HG03025 (cell line): ENCODE measurements around the gene UBL3.

Experiments used
- ATAC-seq: cut with Tn5 transposase; IDR thresholded peaks from one replicate; pipeline ENCODE4 v1.9.1; 2021; ENCODE audit warnings: mild to moderate bottlenecking, moderate library complexity; ENCODE audit not compliant: unreplicated experiment, low FRiP score

The UBL3 gene

GRCh38 chr13:29815336-29815735 lies 35.1 kb downstream of the UBL3 start:
- no peak for ATAC-seq

- ATAC-seq: no peak
Observed at GRCh38 chr13:29810898-29811297, 39.5 kb downstream of the UBL3 start.

DNA sequence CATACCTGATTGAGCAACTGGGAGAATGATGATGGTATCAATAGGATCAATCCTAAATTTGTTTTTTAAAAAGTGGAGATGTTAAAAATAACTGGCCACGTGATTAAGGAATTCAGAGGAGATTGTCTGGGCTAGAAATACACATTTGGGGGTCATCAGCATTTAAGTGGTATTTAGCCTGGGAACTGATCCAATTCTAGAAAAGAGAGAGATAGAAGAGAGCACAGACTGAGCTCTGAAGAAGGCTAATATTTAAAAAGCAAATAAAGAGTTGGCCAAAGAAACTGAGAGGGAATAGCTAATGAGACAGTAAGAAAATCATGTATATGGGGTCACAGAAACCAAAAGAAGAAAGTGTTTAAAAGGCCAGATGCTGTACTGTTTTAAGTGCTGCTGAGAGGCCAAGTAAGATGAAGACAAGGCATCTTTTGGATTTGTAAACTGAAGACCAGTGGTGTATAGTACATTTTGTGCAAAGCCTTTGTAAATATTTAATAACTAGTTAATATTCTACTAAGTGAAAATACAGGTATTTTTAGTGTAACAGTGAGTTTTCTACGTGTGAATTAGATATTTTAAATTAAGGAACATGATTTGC lies 40.2 kb downstream of the UBL3 start:
- no peak for ATAC-seq

- no peak for ATAC-seq
Observed at GRCh38 chr13:29808264-29808663, 42.2 kb downstream of the UBL3 start.

- no peak for ATAC-seq
Observed at GRCh38 chr13:29805994-29806979, 44.1 kb downstream of the UBL3 start.

- ATAC-seq: no peak
Observed at GRCh38 chr13:29803221-29803620, 47.2 kb downstream of the UBL3 start.

DNA sequence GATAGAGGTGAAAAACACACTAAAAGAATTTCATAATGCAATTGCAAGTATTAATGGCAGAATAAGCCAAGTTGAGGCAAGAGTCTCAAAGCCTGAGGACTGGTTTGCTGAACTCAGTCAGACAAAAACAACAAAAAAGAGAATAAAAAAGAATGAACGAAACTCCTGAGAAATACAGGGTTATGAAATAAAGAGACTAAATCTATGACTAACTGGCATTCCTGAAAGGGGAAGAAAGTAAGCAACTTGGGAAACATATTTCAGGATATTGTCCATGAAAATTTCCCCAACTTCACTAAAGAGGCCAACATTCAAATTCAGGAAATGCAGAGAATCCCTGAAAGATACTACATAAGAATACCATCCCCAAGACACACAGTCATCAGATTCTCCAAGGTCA lies 47.8 kb downstream of the UBL3 start:
- no peak for ATAC-seq

DNA sequence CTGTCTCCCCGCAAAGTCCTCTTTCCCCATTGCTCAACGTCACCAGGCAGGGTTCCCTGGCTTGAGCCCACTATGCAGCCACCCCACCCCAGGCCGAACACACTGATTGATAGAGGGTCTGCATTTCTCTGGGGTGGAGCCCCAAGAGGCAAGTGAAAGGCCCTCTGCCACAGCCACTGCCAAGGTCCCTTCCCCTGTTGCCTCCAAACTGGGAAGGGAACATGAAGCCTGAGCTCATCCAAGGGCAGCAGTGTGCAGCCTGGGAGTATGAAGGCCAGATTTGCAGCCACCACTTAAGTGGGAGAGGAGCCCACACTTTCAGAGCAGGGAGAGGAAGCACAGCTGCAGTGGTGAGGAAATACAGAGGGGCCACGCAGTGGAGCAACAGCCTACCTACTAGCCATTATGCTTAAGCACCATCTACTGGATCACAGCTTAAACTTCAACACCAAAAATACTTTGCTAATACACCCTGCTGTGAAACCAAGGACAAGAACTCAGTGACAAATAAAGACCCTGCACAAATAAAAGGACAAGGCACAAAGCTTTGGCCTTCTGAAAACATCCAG lies 48.6 kb downstream of the UBL3 start:
- ATAC-seq: no peak

DNA sequence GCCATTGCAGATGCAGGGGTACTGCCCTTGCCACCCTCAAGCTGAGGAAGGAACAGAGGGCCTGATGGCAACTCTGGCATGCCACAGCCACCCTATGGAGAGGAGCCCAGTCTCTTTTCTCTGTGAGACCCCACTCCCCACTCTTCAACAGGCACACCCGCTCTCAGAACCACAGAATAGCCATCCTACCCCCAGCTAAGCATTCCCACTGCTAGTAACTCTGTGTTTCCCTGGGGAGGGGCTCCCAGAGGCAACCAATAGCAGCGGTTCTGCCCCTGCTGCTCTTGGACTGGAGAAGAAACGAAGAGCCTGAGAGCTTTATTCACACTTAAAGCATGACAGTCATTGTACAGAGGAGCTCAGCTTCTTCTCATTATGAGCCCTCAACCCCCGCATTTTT lies 49.3 kb downstream of the UBL3 start:
- no peak for ATAC-seq

DNA sequence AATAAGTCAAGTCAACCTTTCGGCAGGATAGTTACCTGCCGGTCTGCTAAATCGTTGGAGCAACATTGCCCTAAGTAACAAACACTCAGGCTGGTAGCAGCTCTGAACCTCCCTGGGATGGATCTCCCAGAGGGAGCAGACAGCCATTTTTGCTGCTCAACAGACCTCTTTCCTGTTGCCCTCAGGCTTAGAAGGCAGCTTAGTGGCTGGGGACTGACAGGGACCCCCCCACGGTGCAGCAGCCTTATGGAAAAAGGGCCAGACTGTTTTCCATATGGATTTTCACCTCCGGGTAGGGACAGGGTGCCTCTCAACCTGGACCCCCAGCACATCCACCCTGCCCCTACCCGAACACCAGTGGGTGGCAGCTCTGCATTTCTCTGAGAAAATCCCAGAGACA lies 49.7 kb downstream of the UBL3 start:
- no peak for ATAC-seq

DNA sequence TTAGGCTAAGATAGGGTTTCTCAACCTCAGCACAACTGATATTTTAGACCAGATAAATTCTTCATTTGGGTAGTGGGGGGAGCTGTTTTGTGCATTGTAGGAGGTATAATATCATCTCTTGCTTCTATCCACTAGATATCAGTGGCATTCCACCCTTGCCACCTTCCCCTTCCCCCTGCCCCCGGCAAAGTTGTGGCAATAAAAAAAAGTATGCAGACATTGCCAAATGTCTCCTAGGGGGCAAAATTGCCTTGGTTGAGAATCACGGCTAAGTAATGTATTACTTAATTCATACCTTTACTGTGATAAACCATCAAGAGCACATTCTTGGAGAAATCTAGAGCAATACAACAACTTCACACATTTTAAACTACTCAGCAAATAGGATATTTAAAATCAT lies 51.4 kb downstream of the UBL3 start:
- ATAC-seq: no peak

DNA sequence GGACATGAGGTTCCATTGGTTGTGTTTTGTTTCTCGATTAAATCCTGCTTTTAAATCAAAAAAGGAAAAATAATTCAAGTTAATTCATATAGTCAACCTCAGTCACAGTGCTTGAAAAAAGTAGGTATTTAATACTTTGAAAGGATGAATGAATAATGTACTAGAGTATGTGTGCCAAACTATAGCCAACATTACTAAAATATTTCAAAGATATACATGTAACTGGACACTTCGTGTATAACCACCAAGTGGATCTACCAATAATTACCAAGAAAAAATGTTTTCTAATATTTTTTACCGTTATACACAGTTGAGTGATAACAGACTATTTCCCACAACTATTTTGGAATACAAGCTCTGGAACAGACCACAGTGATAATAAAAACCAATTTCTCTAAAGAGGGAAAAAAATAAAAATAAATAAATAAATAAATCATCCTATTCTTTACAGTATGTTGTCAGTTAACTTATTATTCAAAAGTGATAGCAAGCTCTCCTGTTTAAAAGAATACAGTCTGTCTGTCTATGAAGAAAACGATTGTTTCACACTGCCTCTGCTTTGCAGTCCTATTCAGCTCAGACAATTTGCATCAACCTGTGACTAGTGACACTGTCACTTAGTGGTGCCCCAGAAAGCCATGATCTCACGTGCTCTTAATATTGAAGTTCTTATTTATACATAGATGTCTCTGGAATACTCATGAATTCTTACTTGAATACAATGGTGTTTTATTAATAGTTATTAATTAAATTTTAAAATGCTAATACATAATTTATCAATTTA lies 58.2 kb downstream of the UBL3 start:
- no peak for ATAC-seq

DNA sequence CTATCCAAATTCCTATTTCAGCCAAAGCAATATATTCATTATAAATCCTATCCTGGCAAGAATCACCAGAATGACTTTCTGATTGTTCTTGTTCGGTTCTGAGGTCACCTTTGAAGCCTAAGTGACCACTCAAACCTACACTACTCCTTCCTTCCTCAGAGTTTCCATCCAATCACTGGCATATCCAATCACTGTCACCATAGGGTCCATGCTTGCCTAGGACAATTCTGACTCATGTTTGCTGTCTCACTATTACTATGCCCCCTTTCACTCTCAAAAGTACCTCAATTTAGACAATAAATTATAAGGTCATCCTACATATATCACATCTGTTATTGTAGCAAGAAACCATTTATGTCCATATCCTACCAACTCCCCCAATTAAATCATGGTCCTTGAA lies 58.9 kb downstream of the UBL3 start:
- no peak for ATAC-seq

- no peak for ATAC-seq
Observed at GRCh38 chr13:29786698-29787097, 63.7 kb downstream of the UBL3 start.

GRCh38 chr13:29785978-29786377 lies 64.4 kb downstream of the UBL3 start:
- no peak for ATAC-seq

DNA sequence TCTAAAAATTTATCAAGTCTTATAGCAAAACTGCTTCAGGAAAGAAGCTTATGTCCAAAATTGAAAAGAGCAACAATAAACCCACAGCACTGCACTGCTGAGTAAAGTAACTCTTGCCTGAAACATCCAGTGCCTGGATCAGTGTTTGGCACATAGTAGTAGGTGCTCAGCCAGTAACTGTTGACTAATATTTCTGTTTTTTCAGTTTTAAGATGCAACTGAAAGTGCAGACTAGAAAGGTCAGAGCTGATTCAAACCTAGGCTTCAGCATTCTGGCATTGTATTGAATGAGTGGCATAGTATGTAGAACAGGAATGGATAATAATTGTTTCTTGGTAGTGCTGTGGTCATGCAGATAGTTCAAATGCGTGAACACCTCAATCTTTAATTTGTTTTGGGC lies 67.6 kb downstream of the UBL3 start:
- ATAC-seq: no peak

GRCh38 chr13:29774830-29775229 lies 75.6 kb downstream of the UBL3 start:
- no peak for ATAC-seq

- ATAC-seq: no peak
Observed at GRCh38 chr13:29771247-29771646, 79.2 kb downstream of the UBL3 start.

DNA sequence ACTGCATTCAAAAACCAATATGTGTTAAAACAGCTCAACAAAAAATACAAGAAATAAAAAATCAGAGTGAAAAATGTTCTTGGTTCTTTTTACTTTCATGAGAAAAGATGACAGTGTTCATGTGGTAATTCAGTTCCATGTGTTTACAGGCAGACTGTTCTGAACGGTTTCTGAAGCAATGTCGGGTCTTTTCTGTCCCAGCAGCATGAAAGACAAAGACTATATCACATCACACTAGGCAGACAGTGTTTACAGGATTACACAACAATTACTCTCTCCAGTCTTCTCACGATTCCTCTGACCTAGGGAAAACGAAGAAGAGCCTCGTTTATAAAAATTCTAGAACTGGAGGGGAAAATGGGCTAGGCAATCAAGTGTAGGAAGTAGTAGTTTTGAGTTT lies 83.4 kb downstream of the UBL3 start:
- ATAC-seq: no peak

- ATAC-seq: no peak
Observed at GRCh38 chr13:29763436-29764180, 86.8 kb downstream of the UBL3 start.
